GM21528 (cell line): ENCODE measurements around the gene COL19A1.

Source experiments
- ATAC-seq: cut with Tn5 transposase; IDR thresholded peaks from one replicate; pipeline ENCODE4 v1.9.1; 2021; ENCODE audit warnings: mild to moderate bottlenecking, moderate library complexity; ENCODE audit not compliant: unreplicated experiment, low FRiP score

The COL19A1 gene

GRCh38 chr6:70198785-70199184, 332.4 kb downstream of the COL19A1 start:
- no peak for ATAC-seq

GRCh38 chr6:70208235-70208790, 342.0 kb downstream of the COL19A1 start:
- ATAC-seq, result no peak

- no peak for ATAC-seq
Measured at GRCh38 chr6:70210462-70210861, 344.1 kb downstream of the COL19A1 start.

GRCh38 chr6:70215460-70216108, 349.2 kb downstream of the COL19A1 start:
- no peak for ATAC-seq

GRCh38 chr6:70216767-70217166, 350.4 kb downstream of the COL19A1 start:
- ATAC-seq, result no peak

- ATAC-seq, result no peak
Measured at GRCh38 chr6:70219943-70220613, 353.7 kb downstream of the COL19A1 start.

- no peak for ATAC-seq
Measured at GRCh38 chr6:70221025-70221714, 354.8 kb downstream of the COL19A1 start.

- ATAC-seq, result no peak
Measured at GRCh38 chr6:70221715-70222438, 355.5 kb downstream of the COL19A1 start.

GRCh38 chr6:70222439-70222749, 356.0 kb downstream of the COL19A1 start:
- ATAC-seq, result no peak

GRCh38 chr6:70225055-70225454, 358.7 kb downstream of the COL19A1 start:
- ATAC-seq, result no peak

GRCh38 chr6:70231311-70231710, 365.0 kb downstream of the COL19A1 start:
- no peak for ATAC-seq

- ATAC-seq, result no peak
Measured at GRCh38 chr6:70234561-70235236, 368.3 kb downstream of the COL19A1 start.

GRCh38 chr6:70236343-70236742, 370.0 kb downstream of the COL19A1 start:
- ATAC-seq, result no peak

GRCh38 chr6:70241031-70241430, 374.7 kb downstream of the COL19A1 start:
- no peak for ATAC-seq

GRCh38 chr6:70241991-70242420, 375.6 kb downstream of the COL19A1 start:
- ATAC-seq, result no peak

GRCh38 chr6:70246118-70246517, 379.8 kb downstream of the COL19A1 start:
- ATAC-seq, result no peak

- no peak for ATAC-seq
Measured at GRCh38 chr6:70252604-70253003, 386.2 kb downstream of the COL19A1 start.

- ATAC-seq, result no peak
Measured at GRCh38 chr6:70253923-70254322, 387.6 kb downstream of the COL19A1 start.

- ATAC-seq, result no peak
Measured at GRCh38 chr6:70254784-70255183, 388.4 kb downstream of the COL19A1 start.

GRCh38 chr6:70257768-70258273, 391.5 kb downstream of the COL19A1 start:
- no peak for ATAC-seq
